ENCODE data around the gene FAAP20. TPM values are rescaled to one million over a fixed set of nuclear protein-coding genes. Genes with fewer than 3 reads are reported as not detected.
A peak's percentile ranks its signal among the peaks of the same experiment; 100 is the strongest.

Gene FAAP20
- total RNA-seq, 1 donor from 2014 or later = 93.7 TPM

DNA sequence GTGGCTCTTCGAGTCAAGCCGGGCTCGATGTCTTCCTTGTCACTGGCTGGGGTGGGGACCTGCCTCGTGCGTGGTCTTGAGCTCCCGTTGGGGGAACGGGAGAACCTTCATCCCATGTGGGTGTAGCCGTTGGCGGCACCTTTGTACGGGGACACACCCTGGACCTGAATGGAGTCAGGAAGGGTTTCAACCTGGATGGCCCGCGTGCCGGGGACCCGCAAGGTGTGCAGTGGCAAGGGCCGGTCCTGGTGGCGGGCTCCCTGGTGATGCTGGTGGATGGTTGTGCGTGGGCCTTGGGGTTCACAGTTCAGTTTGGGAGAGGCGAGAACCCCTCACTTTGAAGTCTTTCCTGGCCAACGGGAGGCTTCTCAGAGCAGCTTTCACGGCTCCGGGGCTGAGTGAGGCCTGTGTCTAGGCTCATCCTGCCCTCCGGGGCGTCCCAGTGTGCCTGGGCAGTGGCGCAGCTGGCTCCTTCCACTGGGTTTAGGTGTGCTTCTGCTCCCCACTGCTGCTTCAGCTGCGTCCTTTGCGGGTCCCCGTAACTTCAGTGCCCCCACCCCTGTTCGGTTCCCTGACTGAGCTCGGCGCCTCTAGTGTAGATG, 44.9 kb upstream of the FAAP20 start:
- Mint-ChIP-seq H3K4me1 (peaks cover 47% of the 10 kb centered on the region), H3K4me3 (no peak overlapping the region), H3K9me3 (no peaks in the 10 kb centered on the region), H3K36me3 (ENCODE audit: low read depth) (peaks cover 5% of the 10 kb centered on the region), H3K27me3 (ENCODE audit: low read depth) (no peaks in the 10 kb centered on the region), H3K27ac (ENCODE audit: unreplicated experiment) (peak overlapping the region; percentile 76)
- no peak for DNase-seq (ENCODE audit: low read depth, low spot score)
- TF ChIP-seq, protein P1, sequence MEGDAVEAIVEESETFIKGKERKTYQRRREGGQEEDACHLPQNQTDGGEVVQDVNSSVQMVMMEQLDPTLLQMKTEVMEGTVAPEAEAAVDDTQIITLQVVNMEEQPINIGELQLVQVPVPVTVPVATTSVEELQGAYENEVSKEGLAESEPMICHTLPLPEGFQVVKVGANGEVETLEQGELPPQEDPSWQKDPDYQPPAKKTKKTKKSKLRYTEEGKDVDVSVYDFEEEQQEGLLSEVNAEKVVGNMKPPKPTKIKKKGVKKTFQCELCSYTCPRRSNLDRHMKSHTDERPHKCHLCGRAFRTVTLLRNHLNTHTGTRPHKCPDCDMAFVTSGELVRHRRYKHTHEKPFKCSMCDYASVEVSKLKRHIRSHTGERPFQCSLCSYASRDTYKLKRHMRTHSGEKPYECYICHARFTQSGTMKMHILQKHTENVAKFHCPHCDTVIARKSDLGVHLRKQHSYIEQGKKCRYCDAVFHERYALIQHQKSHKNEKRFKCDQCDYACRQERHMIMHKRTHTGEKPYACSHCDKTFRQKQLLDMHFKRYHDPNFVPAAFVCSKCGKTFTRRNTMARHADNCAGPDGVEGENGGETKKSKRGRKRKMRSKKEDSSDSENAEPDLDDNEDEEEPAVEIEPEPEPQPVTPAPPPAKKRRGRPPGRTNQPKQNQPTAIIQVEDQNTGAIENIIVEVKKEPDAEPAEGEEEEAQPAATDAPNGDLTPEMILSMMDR (conservative IDR thresholded peaks at IDR 0.05) = no peak

DNA sequence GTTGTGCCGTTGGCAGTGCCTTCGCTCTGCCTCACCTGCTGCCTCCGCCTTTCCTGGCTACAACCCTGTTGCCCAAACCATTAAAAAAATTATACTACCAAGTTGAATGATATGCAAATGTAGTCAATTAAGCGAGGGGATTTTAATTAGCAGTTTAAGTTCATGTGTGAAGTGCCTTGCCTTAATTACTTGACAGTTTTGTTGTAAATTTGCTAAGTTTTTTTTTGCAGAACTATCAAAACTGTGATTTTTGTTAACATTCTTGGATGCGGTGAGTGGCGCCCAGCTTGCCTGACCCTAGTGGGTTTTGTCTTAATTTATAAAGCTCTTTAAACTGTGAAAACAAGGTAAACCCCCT, 44.4 kb upstream of the FAAP20 start:
- Mint-ChIP-seq H3K27ac (ENCODE audit: unreplicated experiment) (no peak overlapping the region), H3K9me3 (no peaks in the 10 kb centered on the region), H3K4me1 (peaks cover 50% of the 10 kb centered on the region), H3K4me3 (no peak overlapping the region), H3K36me3 (ENCODE audit: low read depth) (peaks cover 5% of the 10 kb centered on the region), H3K27me3 (ENCODE audit: low read depth) (no peaks in the 10 kb centered on the region)
- DNase-seq (ENCODE audit: low read depth, low spot score) = no peak
- TF ChIP-seq, protein P1 (conservative IDR thresholded peaks at IDR 0.05) = no peak

DNA sequence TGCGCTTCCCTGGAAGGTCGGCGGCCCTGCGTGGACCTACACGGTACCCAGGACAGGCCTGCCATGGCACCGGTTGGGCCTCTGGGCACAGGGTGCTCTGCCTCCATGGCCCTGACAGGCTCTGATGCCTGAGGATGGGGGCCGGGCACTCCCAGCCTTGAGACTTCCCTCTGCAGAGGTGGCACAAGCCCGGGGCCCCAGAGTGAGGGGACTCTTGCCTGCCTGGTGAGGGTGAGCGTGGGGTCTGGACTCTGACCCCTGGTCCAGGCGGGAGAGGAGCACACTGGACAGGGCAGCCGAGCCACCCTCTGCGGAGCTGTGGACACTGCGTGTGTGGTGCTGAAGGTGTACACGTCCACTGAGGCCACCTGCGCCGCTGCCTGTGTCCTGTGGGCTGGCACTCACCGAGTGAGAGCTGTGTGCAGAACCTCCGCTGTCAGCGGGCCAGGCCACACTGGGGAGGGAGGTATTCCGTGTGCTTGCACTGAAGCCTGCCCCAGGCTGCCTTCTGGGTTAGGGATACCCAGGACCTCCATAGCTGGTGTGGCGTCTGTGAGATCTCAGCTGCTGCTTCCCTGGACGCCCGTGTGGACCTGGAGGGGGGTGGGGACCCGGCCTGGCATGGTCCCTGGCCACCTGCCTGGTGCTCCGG, 43.9 kb upstream of the FAAP20 start:
- Mint-ChIP-seq H3K27ac (ENCODE audit: unreplicated experiment) (no peak overlapping the region), H3K9me3 (no peaks in the 10 kb centered on the region), H3K36me3 (ENCODE audit: low read depth) (peaks cover 5% of the 10 kb centered on the region), H3K4me3 (no peak overlapping the region), H3K4me1 (peaks cover 51% of the 10 kb centered on the region), H3K27me3 (ENCODE audit: low read depth) (no peaks in the 10 kb centered on the region)
- TF ChIP-seq, protein P1 (conservative IDR thresholded peaks at IDR 0.05) = no peak
- no peak for DNase-seq (ENCODE audit: low read depth, low spot score)

DNA sequence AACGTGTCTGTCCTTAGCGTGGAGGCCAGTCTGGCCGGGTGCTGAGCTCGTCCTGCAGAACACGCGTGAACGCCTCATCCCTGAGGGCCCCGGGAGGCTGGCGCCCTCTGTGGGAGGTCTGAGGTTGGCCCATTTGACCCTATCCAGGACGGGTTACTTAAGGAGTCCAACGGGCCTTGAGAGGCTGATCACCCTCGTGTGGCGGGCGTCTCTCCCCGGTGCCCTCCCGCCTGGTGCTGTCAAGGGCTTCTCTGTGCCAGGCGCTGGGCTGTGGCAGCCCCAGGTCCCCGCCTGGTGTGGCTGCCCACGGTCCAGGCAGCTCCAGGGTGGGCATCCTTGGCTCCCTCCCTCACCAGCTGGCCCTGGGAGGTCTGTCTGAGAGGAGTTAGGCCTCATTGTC, 43.2 kb upstream of the FAAP20 start:
- H3K27me3 Mint-ChIP-seq (ENCODE audit: low read depth) = no peaks in the 10 kb centered on the region
- no peaks in the 10 kb centered on the region for H3K9me3 Mint-ChIP-seq
- TF ChIP-seq, protein P1 (conservative IDR thresholded peaks at IDR 0.05) = peak; percentile 24
- H3K4me1 Mint-ChIP-seq = peaks cover 51% of the 10 kb centered on the region
- no peak overlapping the region for H3K27ac Mint-ChIP-seq (ENCODE audit: unreplicated experiment)
- H3K36me3 Mint-ChIP-seq (ENCODE audit: low read depth) = peaks cover 5% of the 10 kb centered on the region
- no peak for DNase-seq (ENCODE audit: low read depth, low spot score)
- peak overlapping the region; percentile 57 for H3K4me3 Mint-ChIP-seq

DNA sequence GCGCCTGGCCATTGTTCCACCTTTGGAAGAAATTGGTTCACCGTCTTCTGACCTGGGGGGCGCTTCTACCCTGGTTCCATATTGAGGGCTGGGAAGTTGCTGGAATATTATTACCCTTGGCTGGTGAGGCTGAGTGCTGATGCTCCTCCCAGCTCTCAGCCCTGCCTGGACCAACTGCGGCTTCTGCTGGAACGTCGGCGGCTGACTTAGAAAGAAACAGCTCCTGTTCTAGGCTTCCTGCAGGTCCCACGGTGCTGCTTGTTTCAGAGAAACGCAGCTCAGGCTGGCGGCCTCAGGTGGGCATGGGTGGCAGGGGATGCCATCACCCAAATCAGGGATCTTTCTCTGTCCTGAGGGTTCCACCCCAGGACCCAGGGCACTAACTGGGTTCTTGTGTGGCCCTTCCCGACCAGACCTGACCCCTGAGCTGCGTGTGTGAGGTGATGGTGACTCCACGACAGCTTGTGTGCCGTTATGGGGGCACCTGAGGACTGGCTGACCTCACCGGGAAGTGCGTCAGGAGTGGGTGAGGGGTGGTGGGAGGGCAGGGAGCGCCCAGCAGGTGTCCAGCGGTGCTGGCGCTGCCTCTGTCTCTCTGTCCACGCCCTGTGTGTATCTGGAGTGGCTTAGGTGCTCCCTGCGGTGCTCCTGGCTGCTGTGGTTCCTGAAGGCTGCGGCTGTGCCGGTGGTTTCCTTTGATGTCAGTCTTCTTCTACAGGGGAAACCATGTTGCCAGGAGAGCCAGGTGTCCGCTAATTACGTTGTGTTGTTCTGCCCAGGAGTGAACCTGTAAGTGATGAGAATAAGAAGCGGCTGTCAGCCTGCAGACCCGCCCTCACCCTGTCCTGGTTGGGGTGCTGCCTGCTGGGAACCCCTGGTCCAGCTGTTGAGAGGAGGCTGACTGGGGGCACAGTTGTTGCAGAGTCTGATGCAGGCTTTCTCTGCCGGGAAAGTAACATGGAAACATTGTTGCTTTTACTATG, 42.4 kb upstream of the FAAP20 start:
- peaks cover 52% of the 10 kb centered on the region for H3K4me1 Mint-ChIP-seq
- peaks cover 4% of the 10 kb centered on the region for H3K36me3 Mint-ChIP-seq (ENCODE audit: low read depth)
- no peak for DNase-seq (ENCODE audit: low read depth, low spot score)
- H3K27me3 Mint-ChIP-seq (ENCODE audit: low read depth) = no peaks in the 10 kb centered on the region
- no peaks in the 10 kb centered on the region for H3K9me3 Mint-ChIP-seq
- peak overlapping the region; percentile 57 for H3K4me3 Mint-ChIP-seq
- H3K27ac Mint-ChIP-seq (ENCODE audit: unreplicated experiment) = no peak overlapping the region
- TF ChIP-seq, protein P1 (conservative IDR thresholded peaks at IDR 0.05) = no peak
